NB4 (cell line): ENCODE measurements around the gene SLC25A2.

ENCODE experiments used
- MYC ChIP-seq: IDR thresholded peaks from 2 replicates; pipeline ENCODE4 v1.6.1; 2011; ENCODE audit warnings: low read depth, low read length
- POLR2A ChIP-seq: IDR thresholded peaks from 2 replicates; pipeline ENCODE4 v1.6.1; 2011; ENCODE audit warnings: mild to moderate bottlenecking; ENCODE audit not compliant: insufficient read length; ENCODE audit errors: extremely low read depth
- TF ChIP-seq, protein P1 (sequence below): IDR thresholded peaks from one replicate; pipeline ENCODE4 v1.5.1; 2012; ENCODE audit warnings: low read depth, low read length

DNA sequence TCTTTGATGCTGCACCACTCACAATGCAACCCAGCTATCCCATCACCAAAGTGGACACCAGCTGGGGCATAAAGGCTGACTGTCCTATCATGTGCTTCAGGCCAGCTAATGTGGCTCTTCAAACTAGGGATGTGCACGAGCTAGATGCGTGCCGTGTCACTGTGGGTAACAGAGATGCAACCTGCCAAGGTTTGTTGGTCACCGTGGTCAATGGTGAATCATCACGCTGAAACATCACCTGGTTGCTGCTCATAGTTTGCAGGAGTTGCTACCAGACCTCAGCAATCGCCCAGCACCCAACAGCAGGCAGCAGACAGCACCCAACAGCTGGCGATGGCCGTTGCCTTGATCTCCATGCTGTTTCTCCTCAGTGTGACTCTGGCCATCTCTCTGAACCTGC lies 24.4 kb upstream of the SLC25A2 start:
- TF ChIP-seq POLR2A (no peak), MYC (no peak)
- TF ChIP-seq, protein P1, sequence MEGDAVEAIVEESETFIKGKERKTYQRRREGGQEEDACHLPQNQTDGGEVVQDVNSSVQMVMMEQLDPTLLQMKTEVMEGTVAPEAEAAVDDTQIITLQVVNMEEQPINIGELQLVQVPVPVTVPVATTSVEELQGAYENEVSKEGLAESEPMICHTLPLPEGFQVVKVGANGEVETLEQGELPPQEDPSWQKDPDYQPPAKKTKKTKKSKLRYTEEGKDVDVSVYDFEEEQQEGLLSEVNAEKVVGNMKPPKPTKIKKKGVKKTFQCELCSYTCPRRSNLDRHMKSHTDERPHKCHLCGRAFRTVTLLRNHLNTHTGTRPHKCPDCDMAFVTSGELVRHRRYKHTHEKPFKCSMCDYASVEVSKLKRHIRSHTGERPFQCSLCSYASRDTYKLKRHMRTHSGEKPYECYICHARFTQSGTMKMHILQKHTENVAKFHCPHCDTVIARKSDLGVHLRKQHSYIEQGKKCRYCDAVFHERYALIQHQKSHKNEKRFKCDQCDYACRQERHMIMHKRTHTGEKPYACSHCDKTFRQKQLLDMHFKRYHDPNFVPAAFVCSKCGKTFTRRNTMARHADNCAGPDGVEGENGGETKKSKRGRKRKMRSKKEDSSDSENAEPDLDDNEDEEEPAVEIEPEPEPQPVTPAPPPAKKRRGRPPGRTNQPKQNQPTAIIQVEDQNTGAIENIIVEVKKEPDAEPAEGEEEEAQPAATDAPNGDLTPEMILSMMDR = no peak
